Hepatocyte (in vitro differentiated cells): ENCODE measurements around the gene PDE7B.

Source experiments
- EZH2 ChIP-seq: fragments of 200-600 bp; sonication (generic); IDR thresholded peaks from 2 replicates; pipeline ENCODE4 v1.6.1; 2016; ENCODE audit warnings: antibody characterized with exemption, mild to moderate bottlenecking, borderline replicate concordance
- TF ChIP-seq, protein P1 (sequence below): fragments of 200-600 bp; sonication (generic); IDR thresholded peaks from 2 replicates; pipeline ENCODE4 v1.5.1; 2016; ENCODE audit warnings: antibody characterized with exemption, mild to moderate bottlenecking; ENCODE audit not compliant: poor library complexity

GRCh38 chr6:136160250-136160649, 308.7 kb downstream of the PDE7B start:
- TF ChIP-seq, protein P1, sequence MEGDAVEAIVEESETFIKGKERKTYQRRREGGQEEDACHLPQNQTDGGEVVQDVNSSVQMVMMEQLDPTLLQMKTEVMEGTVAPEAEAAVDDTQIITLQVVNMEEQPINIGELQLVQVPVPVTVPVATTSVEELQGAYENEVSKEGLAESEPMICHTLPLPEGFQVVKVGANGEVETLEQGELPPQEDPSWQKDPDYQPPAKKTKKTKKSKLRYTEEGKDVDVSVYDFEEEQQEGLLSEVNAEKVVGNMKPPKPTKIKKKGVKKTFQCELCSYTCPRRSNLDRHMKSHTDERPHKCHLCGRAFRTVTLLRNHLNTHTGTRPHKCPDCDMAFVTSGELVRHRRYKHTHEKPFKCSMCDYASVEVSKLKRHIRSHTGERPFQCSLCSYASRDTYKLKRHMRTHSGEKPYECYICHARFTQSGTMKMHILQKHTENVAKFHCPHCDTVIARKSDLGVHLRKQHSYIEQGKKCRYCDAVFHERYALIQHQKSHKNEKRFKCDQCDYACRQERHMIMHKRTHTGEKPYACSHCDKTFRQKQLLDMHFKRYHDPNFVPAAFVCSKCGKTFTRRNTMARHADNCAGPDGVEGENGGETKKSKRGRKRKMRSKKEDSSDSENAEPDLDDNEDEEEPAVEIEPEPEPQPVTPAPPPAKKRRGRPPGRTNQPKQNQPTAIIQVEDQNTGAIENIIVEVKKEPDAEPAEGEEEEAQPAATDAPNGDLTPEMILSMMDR = no peak
- no peak for TF ChIP-seq EZH2
